ENCODE results near the gene OR51G1.
"Not testable (repeated sequence)": the region's sequence is repeated elsewhere in the genome, so short reads cannot be mapped to it uniquely, and the experiment has no call there.

OR51G1 gene

GRCh38 chr11:4924239-4924638, at the start of gene OR51G1:
TSS of gene OR51G1 (minus strand) at chr11:4924339. CDS start at chr11:4924339, 0 bp downstream.
- no peak for DNase-seq (ENCODE audit: low spot score)

- no peak for DNase-seq (ENCODE audit: low spot score)
Measured at GRCh38 chr11:4962816-4963215, 38.7 kb upstream of the OR51G1 start.

- no peak for DNase-seq (ENCODE audit: low spot score)
Measured at GRCh38 chr11:4960877-4961276, 36.7 kb upstream of the OR51G1 start.

- no peak for DNase-seq (ENCODE audit: low spot score)
Measured at GRCh38 chr11:4957396-4957795, 33.3 kb upstream of the OR51G1 start.

- not testable (repeated sequence) for DNase-seq (ENCODE audit: low spot score)
Measured at GRCh38 chr11:4955613-4956012, 31.5 kb upstream of the OR51G1 start, which contains the start of gene OR51A2. TSS of gene OR51A2 (minus strand) at chr11:4955713. CDS start at chr11:4955713, 0 bp downstream.

- DNase-seq (ENCODE audit: low spot score) = no peak
Measured at GRCh38 chr11:4947505-4947904, 23.4 kb upstream of the OR51G1 start, which contains the start of gene OR51A4. TSS of gene OR51A4 (minus strand) at chr11:4947605. CDS start at chr11:4947100, 505 bp downstream.

GRCh38 chr11:4936745-4937144, 12.6 kb upstream of the OR51G1 start:
- no peak for DNase-seq (ENCODE audit: low spot score)

- DNase-seq (ENCODE audit: low spot score) = no peak
Measured at GRCh38 chr11:4932751-4933150, 8.6 kb upstream of the OR51G1 start.

GRCh38 chr11:4926608-4927007, 2.5 kb upstream of the OR51G1 start:
- no peak for DNase-seq (ENCODE audit: low spot score)

GRCh38 chr11:4922304-4922703, 1.8 kb downstream of the OR51G1 start:
- no peak for DNase-seq (ENCODE audit: low spot score)

GRCh38 chr11:4921796-4922195, 2.3 kb downstream of the OR51G1 start:
- no peak for DNase-seq (ENCODE audit: low spot score)

GRCh38 chr11:4919250-4919649, 4.9 kb downstream of the OR51G1 start, which contains the start of gene OR51G2:
TSS of gene OR51G2 (minus strand) at chr11:4919350. CDS start at chr11:4915663, 3,687 bp downstream.
- DNase-seq (ENCODE audit: low spot score) = no peak

GRCh38 chr11:4916581-4916980, 7.6 kb downstream of the OR51G1 start:
- DNase-seq (ENCODE audit: low spot score) = no peak

- DNase-seq (ENCODE audit: low spot score) = no peak
Measured at GRCh38 chr11:4903484-4903883, 20.7 kb downstream of the OR51G1 start, which contains the start of gene OR51A7. TSS of gene OR51A7 (plus strand) at chr11:4903783. CDS start at chr11:4907370, 3,587 bp downstream.

- no peak for DNase-seq (ENCODE audit: low spot score)
Measured at GRCh38 chr11:4891996-4892640, 32.0 kb downstream of the OR51G1 start.

GRCh38 chr11:4890279-4890678, 33.9 kb downstream of the OR51G1 start:
- DNase-seq (ENCODE audit: low spot score) = no peak

GRCh38 chr11:4887591-4887990, 36.5 kb downstream of the OR51G1 start:
- DNase-seq (ENCODE audit: low spot score) = no peak

GRCh38 chr11:4886186-4886585, 38.0 kb downstream of the OR51G1 start:
- no peak for DNase-seq (ENCODE audit: low spot score)

- no peak for DNase-seq (ENCODE audit: low spot score)
Measured at GRCh38 chr11:4884361-4884760, 39.8 kb downstream of the OR51G1 start.

- DNase-seq (ENCODE audit: low spot score) = no peak
Measured at GRCh38 chr11:4882543-4882942, 41.6 kb downstream of the OR51G1 start.

GRCh38 chr11:4881860-4882500, 42.2 kb downstream of the OR51G1 start, which contains the start of gene OR51T1:
TSS of gene OR51T1 (plus strand) at chr11:4881900. CDS start at chr11:4881900, 0 bp downstream.
- DNase-seq (ENCODE audit: low spot score) = no peak

GRCh38 chr11:4881188-4881587, 43.0 kb downstream of the OR51G1 start:
- DNase-seq (ENCODE audit: low spot score) = no peak
